OCI-LY1 (cell line): Measurements from ENCODE around the gene ADNP.

Experiments used
- CTCF ChIP-seq: fragments of 200-600 bp; sonication (generic), shearing (Covaris generic); IDR thresholded peaks from 2 replicates; pipeline ENCODE4 v1.5.1; 2017; ENCODE audit warnings: mild to moderate bottlenecking, antibody characterized with exemption, low read length, moderate library complexity, mixed read lengths
- EZH2 ChIP-seq: fragments of 200-600 bp; sonication (generic), shearing (Covaris generic); IDR thresholded peaks from 2 replicates; pipeline ENCODE4 v1.8.0; 2017; ENCODE audit warnings: borderline replicate concordance, mixed run types, mild to moderate bottlenecking, antibody characterized with exemption, low read length, moderate library complexity, mixed read lengths

- no peak for TF ChIP-seq CTCF
- no peak for TF ChIP-seq EZH2
Measured at GRCh38 chr20:50920997-50921396, 10.2 kb downstream of the ADNP start.
